ENCODE results near the gene CD81. TPM values are rescaled to one million over a fixed set of nuclear protein-coding genes. Genes with fewer than 3 reads are reported as not detected.

The CD81 gene
- total RNA-seq, 4 donors from 2014 or later = 498 to 652 (median 582) TPM

DNA sequence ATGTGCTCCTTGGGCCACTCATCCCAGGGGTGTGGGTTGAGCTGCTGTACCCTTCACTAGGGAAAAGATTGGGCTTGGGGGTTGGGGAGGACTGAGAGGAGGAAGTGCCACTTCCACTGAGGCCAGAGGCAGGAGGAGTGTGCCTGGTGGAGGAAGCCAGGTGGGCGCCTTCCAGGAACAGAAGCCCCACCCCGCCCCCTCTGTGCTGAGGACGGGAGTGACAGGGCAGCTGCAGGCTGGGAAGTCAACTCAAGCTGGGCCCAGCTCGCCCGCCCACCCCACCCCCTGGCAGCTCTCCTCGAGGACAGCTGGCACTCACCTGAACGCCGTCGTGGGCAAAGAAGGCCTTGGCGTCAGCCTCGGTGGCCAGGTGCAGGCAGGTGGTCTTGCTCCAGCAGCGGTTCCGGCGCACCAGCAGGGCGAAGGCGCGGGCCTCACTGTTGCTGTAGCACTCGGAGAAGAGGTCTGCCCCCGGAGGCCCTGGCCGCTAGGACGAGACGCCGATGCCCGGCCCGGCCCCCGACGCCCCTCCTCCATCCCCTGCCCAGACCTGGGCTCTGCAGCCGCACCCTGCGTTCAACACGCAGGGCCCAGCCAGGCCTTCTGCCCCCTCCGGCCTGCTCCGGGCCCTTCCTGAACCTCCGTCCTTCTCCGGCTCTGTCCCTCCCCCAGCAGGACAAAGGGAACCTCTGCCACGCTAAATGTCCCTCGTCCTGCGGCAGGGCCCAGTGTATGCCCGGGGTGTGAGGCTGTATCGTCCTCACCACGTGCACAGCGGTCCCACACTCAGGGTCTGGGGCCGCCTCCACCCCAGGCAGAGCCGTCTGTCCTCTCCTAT is 36.9 kb downstream of the CD81 start:
- 91% methylated on average over 22 of the region's 43 CpGs for WGBS
- no peaks in the 10 kb centered on the region for H3K4me1 ChIP-seq

DNA sequence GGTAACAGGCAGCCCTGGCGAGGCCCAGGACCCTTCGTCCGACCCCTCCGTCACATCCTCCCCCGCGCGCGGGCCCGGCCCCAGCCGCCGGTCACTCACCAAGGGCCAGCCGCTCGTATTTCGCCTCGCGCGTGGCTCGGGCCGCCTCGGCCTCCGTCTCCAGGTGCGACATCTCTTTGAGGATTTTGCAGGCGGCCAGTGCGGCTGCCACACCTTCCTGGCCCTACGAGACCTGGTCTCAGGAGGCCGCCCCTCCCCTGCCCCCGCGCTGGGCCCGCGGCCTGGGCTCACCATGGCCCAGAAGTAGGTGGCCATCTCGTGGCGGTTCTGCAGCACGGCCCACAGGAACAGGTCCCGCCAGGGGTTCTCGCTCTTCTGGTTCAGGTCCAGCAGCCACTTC is 37.5 kb downstream of the CD81 start:
- TF ChIP-seq, protein P1, sequence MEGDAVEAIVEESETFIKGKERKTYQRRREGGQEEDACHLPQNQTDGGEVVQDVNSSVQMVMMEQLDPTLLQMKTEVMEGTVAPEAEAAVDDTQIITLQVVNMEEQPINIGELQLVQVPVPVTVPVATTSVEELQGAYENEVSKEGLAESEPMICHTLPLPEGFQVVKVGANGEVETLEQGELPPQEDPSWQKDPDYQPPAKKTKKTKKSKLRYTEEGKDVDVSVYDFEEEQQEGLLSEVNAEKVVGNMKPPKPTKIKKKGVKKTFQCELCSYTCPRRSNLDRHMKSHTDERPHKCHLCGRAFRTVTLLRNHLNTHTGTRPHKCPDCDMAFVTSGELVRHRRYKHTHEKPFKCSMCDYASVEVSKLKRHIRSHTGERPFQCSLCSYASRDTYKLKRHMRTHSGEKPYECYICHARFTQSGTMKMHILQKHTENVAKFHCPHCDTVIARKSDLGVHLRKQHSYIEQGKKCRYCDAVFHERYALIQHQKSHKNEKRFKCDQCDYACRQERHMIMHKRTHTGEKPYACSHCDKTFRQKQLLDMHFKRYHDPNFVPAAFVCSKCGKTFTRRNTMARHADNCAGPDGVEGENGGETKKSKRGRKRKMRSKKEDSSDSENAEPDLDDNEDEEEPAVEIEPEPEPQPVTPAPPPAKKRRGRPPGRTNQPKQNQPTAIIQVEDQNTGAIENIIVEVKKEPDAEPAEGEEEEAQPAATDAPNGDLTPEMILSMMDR (IDR thresholded peaks at IDR 0.05) = no peak
- TF ChIP-seq EP300 (IDR thresholded peaks at IDR 0.05) = no peak
- no peak for TF ChIP-seq POLR2A (IDR thresholded peaks at IDR 0.05; ENCODE audit: low read depth)
- no peak for TF ChIP-seq POLR2AphosphoS5 (IDR thresholded peaks at IDR 0.05)
- Histone ChIP-seq H3K9me3 (no peaks in the 10 kb centered on the region), H3K36me3 (no peaks in the 10 kb centered on the region), H3K27ac (replicated peaks in 1 of 4) (no peak overlapping the region), H3K27me3 (peaks cover 0 to 6% (median 0%) of the 10 kb centered on the region in 4 donors), H3K4me3 (no peak overlapping the region), H3K4me1 (peaks cover 0 to 4% (median under 1%) of the 10 kb centered on the region in 4 donors)
- intact Hi-C loops (cut with DNase I) = loop anchor here (10.0 kb wide), 1 partner anchor 50 kb away; no protein-coding TSS in a partner anchor
- WGBS = 91% methylated on average over 31 of the region's 35 CpGs
- DNase-seq (ENCODE audit: extremely low spot score) = no peak

More for the DNA sequence above, 36.9 kb downstream of the CD81 start:
- Histone ChIP-seq H3K27me3 (peaks cover 0 to 6% (median 0%) of the 10 kb centered on the region in 4 donors), H3K4me3 (no peak overlapping the region), H3K36me3 (no peaks in the 10 kb centered on the region), H3K9me3 (no peaks in the 10 kb centered on the region), H3K27ac (replicated peaks in 1 of 4) (no peak overlapping the region)
- intact Hi-C loops (cut with DNase I) = loop anchor here (10.0 kb wide), 1 partner anchor 49 kb away; no protein-coding TSS in a partner anchor
- DNase-seq (ENCODE audit: extremely low spot score) = no peak
- TF ChIP-seq POLR2AphosphoS5 (IDR thresholded peaks at IDR 0.05) = no peak
- no peak for TF ChIP-seq POLR2A (IDR thresholded peaks at IDR 0.05; ENCODE audit: low read depth)
- TF ChIP-seq, protein P1 (IDR thresholded peaks at IDR 0.05) = no peak
- no peak for TF ChIP-seq EP300 (IDR thresholded peaks at IDR 0.05)

DNA sequence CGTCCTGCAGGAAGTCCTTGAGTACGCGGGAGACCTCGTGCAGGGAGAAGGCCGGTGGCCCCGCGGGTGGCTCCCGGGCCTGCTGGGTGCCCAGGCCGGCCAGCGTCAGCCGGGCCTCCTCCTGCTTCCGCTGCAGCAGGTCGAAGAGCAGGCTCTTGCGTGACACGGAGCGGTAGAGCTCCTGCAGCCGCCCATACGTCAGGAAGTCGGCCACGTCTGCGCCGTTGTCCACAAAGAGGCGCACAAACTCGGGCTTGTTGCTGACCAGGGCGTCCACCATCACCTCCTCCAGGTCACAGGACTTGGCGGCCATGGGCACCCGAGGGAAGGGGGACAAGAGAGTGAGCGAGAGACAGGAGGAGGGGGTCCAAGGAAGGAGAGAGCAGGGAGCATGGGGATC is 38.1 kb downstream of the CD81 start:
- intact Hi-C loops (cut with DNase I) = loop anchor here (10.0 kb wide), 1 partner anchor 50 kb away; no protein-coding TSS in a partner anchor
- 92% methylated on average over 21 of the region's 28 CpGs for WGBS
- H3K9me3 ChIP-seq = no peaks in the 10 kb centered on the region

DNA sequence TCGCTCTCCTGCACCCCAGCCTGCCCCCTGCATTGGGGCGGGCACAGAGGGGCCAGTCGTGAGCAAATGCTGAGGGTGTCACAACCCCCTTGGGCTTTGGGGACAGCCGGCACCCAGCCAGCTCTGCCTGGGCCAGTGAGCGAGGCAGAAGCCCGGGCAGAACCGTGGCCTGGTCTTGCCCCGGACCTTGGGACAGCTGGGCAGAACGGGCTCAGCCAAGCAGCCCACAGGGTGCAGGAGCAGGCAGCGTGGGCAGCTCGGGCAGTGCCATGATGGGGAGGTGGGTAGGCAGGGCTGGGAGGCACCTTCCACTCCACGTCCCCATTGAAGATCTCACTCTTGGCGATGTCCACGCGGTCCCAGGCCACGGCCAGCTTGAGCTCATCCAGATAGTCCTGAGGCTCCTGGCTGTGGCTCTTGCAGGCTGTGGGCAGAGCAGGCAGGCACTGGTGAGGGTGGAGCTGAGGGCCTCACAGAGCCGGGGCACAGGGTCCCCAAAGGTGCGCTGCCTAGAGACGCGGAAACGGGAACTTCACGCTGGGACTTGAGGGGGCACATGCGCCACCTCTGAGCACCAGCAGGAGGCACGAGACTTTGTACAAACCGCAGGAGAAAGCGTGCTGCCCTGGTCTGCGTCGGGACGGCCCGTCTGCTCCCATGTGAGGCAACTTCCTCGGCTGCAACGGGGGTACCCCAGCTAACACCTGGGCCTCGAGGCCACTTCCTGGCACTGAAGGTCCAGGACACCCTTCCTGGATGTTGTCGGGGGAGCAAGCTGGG is 38.7 kb downstream of the CD81 start:
- Histone ChIP-seq H3K4me3 (no peak overlapping the region), H3K36me3 (no peaks in the 10 kb centered on the region), H3K4me1 (peaks cover 5 to 16% (median 12%) of the 10 kb centered on the region in 4 donors), H3K27me3 (peaks cover 0 to 1% (median 0%) of the 10 kb centered on the region in 4 donors), H3K27ac (replicated peaks in 1 of 4) (no peak overlapping the region), H3K9me3 (no peaks in the 10 kb centered on the region)
- no peak for TF ChIP-seq POLR2A (IDR thresholded peaks at IDR 0.05; ENCODE audit: low read depth)
- TF ChIP-seq EP300 (IDR thresholded peaks at IDR 0.05) = no peak
- no peak for TF ChIP-seq POLR2AphosphoS5 (IDR thresholded peaks at IDR 0.05)
- TF ChIP-seq, protein P1 (IDR thresholded peaks at IDR 0.05) = no peak
- WGBS = 87% methylated on average over 22 of the region's 34 CpGs
- intact Hi-C loops (cut with DNase I) = loop anchor here (10.0 kb wide), 1 partner anchor 51 kb away; no protein-coding TSS in a partner anchor
- no peak for DNase-seq (ENCODE audit: extremely low spot score)

More for the DNA sequence above, 38.1 kb downstream of the CD81 start:
- DNase-seq (ENCODE audit: extremely low spot score) = no peak
- TF ChIP-seq POLR2AphosphoS5 (IDR thresholded peaks at IDR 0.05) (no peak), EP300 (IDR thresholded peaks at IDR 0.05) (no peak), POLR2A (IDR thresholded peaks at IDR 0.05; ENCODE audit: low read depth) (no peak)
- TF ChIP-seq, protein P1 (IDR thresholded peaks at IDR 0.05) = no peak
- Histone ChIP-seq H3K27me3 (peaks cover 0 to 2% (median 0%) of the 10 kb centered on the region in 4 donors), H3K4me3 (no peak overlapping the region), H3K27ac (replicated peaks in 1 of 4) (no peak overlapping the region), H3K4me1 (peaks cover 0 to 10% (median 6%) of the 10 kb centered on the region in 4 donors), H3K36me3 (no peaks in the 10 kb centered on the region)

Measured in esophagus muscularis mucosa (tissue), 4 donors.